Upper lobe of left lung (tissue), 4 donors: ENCODE measurements around the gene PCSK1.

Source experiments
- CTCF ChIP-seq, 6 experiments: fragments of 450-650 bp in 4 of 6; fragments of 200-600 bp in 2 of 6; sonication (generic) in 2 of 6; IDR thresholded peaks; one replicate each; pipeline ENCODE4 v1.5.1; 2016 to 2019; ENCODE audit warnings: antibody characterized with exemption in 6 of 6
- EP300 ChIP-seq, 4 donors: sonication (generic); formaldehyde crosslinking; IDR thresholded peaks; one replicate each; pipeline ENCODE4 v1.5.1; 2017; ENCODE audit warnings: antibody characterized with exemption in 4 of 4, control low read depth in 2 of 4
- POLR2A ChIP-seq, 4 donors: fragments of 450-650 bp; IDR thresholded peaks; one replicate each; pipeline ENCODE4 v1.5.1; 2016 to 2017; ENCODE audit warnings: antibody characterized with exemption in 4 of 4, mild to moderate bottlenecking in 2 of 4
- POLR2AphosphoS5 ChIP-seq, 2 donors: sonication (generic); formaldehyde crosslinking; IDR thresholded peaks; one replicate each; pipeline ENCODE4 v1.5.1; 2017; ENCODE audit warnings: antibody characterized with exemption in 2 of 2

GRCh38 chr5:96447949-96448348 lies 14.9 kb upstream of the PCSK1 start:
- TF ChIP-seq CTCF (IDR thresholded peaks at IDR 0.05) = no peak
- TF ChIP-seq POLR2A (IDR thresholded peaks at IDR 0.05) = no peak
- no peak for TF ChIP-seq EP300 (IDR thresholded peaks at IDR 0.05)
- TF ChIP-seq POLR2AphosphoS5 (IDR thresholded peaks at IDR 0.05) = no peak
